Keratinocyte (primary cell): ENCODE data around the gene ARRB1.

ENCODE experiments used
- EZH2 ChIP-seq: IDR thresholded peaks from one replicate; pipeline ENCODE4 v1.6.1; 2012; ENCODE audit warnings: inconsistent platforms, mild to moderate bottlenecking, low read length, moderate library complexity
- TF ChIP-seq, protein P1 (sequence below), 3 experiments: IDR thresholded peaks in 1 of 3; conservative IDR thresholded peaks in 1 of 3; optimal IDR thresholded peaks in 1 of 3; 2 replicates in 2 of 3; 3 replicates in 1 of 3; pipeline versions ENCODE3 to v1.5.1; 2011; ENCODE audit warnings: low read length in 3 of 3, mild to moderate bottlenecking in 3 of 3, moderate library complexity in 2 of 3, control low read depth in 1 of 3, inconsistent platforms in 1 of 3; ENCODE audit not compliant: insufficient read depth in 2 of 3; ENCODE audit errors: extremely low read depth in 1 of 3

DNA sequence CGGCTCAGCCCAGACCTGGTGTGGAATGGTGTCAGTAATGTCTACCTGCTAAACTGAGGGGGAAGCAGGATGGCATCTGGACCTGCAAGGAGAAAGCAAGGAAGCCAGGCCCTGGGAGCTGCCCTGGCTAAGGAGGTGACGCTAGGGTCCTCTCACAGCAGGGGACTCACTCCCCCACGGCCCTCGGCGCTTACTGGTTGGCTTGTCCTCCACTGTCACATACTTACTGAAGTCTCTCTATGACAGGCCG lies 62.0 kb downstream of the ARRB1 start:
- TF ChIP-seq EZH2, result no peak
- TF ChIP-seq, protein P1, sequence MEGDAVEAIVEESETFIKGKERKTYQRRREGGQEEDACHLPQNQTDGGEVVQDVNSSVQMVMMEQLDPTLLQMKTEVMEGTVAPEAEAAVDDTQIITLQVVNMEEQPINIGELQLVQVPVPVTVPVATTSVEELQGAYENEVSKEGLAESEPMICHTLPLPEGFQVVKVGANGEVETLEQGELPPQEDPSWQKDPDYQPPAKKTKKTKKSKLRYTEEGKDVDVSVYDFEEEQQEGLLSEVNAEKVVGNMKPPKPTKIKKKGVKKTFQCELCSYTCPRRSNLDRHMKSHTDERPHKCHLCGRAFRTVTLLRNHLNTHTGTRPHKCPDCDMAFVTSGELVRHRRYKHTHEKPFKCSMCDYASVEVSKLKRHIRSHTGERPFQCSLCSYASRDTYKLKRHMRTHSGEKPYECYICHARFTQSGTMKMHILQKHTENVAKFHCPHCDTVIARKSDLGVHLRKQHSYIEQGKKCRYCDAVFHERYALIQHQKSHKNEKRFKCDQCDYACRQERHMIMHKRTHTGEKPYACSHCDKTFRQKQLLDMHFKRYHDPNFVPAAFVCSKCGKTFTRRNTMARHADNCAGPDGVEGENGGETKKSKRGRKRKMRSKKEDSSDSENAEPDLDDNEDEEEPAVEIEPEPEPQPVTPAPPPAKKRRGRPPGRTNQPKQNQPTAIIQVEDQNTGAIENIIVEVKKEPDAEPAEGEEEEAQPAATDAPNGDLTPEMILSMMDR (optimal IDR thresholded peaks at IDR 0.05 in 1 of 3, IDR thresholded peaks at IDR 0.05 in 1 of 3, conservative IDR thresholded peaks at IDR 0.05 in 1 of 3; ENCODE audit: extremely low read depth in 1 of 3, insufficient read depth in 2 of 3, low read length in 3 of 3), result no peak
